Smooth muscle cell (in vitro differentiated cells): ENCODE data around the gene LPP. TPM values are rescaled to one million over a fixed set of nuclear protein-coding genes. Genes with fewer than 3 reads are reported as not detected.

ENCODE experiments used
- DNase-seq: peaks from one replicate; lab custom pipeline; 2025; ENCODE audit not compliant: unreplicated experiment; lab: John Stamatoyannopoulos, UW
- H2AFZ ChIP-seq: fragments of 200-600 bp; sonication (generic); 2 replicates; pipeline ENCODE4 v1.6.0; 2016; ENCODE audit warnings: antibody characterized with exemption, low read depth, mild to moderate bottlenecking
- H3F3A ChIP-seq: fragments of 200-600 bp; sonication (generic); 2 replicates; pipeline ENCODE4 v1.6.0; 2017; ENCODE audit warnings: antibody characterized with exemption, low read depth
- H3K27ac ChIP-seq: fragments of 200-600 bp; sonication (generic); 2 replicates; pipeline ENCODE4 v1.5.1; 2016; ENCODE audit warnings: low read depth, mild to moderate bottlenecking
- H3K27me3 ChIP-seq: fragments of 200-600 bp; sonication (generic); 2 replicates; pipeline ENCODE4 v1.6.1; 2016; ENCODE audit warnings: low read depth, mild to moderate bottlenecking
- H3K36me3 ChIP-seq: fragments of 200-600 bp; sonication (generic); 2 replicates; pipeline ENCODE4 v1.5.1; 2016; ENCODE audit warnings: low read depth
- H3K4me1 ChIP-seq: fragments of 200-600 bp; sonication (generic); 2 replicates; pipeline ENCODE4 v1.5.1; 2016; ENCODE audit warnings: low read depth
- H3K4me2 ChIP-seq: fragments of 200-600 bp; sonication (generic); 2 replicates; pipeline ENCODE4 v1.6.0; 2016; ENCODE audit warnings: mild to moderate bottlenecking
- H3K4me3 ChIP-seq: fragments of 200-600 bp; sonication (generic); 2 replicates; pipeline ENCODE4 v1.5.1; 2016; ENCODE audit warnings: mild to moderate bottlenecking
- H3K79me2 ChIP-seq: fragments of 200-600 bp; sonication (generic); 2 replicates; pipeline ENCODE4 v1.6.0; 2016; ENCODE audit warnings: low read depth, mild to moderate bottlenecking
- H3K9ac ChIP-seq: fragments of 200-600 bp; sonication (generic); 2 replicates; pipeline ENCODE4 v1.6.0; 2016; ENCODE audit warnings: low read depth
- H3K9me3 ChIP-seq: fragments of 200-600 bp; sonication (generic); replicated peaks from 2 replicates; pipeline ENCODE4 v1.5.1; 2016; ENCODE audit warnings: low read depth
- H4K20me1 ChIP-seq: fragments of 200-600 bp; sonication (generic); 2 replicates; pipeline ENCODE4 v1.6.0; 2016; ENCODE audit warnings: low read depth
- CTCF ChIP-seq: fragments of 200-600 bp; sonication (generic); IDR thresholded peaks from 2 replicates; pipeline ENCODE4 v1.5.1; 2017; ENCODE audit warnings: borderline replicate concordance, mild to moderate bottlenecking, antibody characterized with exemption; ENCODE audit not compliant: insufficient read depth, poor library complexity, severe bottlenecking
- WGBS: methylation state at CpG from one replicate; pipeline ENCODE4 v1.1.7; 2016; ENCODE audit warnings: low lambda C conversion rate; 5-methylcytosine and 5-hydroxymethylcytosine counted together
- polyA plus RNA-seq: library from polyadenylated mRNA; unstranded; fragments of >200 nt; fragmentation: Nextera tagmentation; extraction: Ambion mirVana; gene quantifications from 2 replicates; pipeline ENCODE4 v1.2.1, GENCODE V29; 2016
- total RNA-seq: library from RNA; depleted of rRNA; stranded (reverse); fragments of >200 nt; gene quantifications from 2 replicates; pipeline ENCODE4 v1.2.3, GENCODE V29; 2014

LPP gene
- total and polyA plus RNA-seq, 2 experiments from 2014 or later: 42.3 to 128 TPM

GRCh38 chr3:188369526-188369925 lies 215.6 kb downstream of the LPP start:
- H3K4me3 ChIP-seq: no peak overlapping the region
- H3K4me1 ChIP-seq: no peaks in the 10 kb centered on the region
- H2AFZ ChIP-seq: no peak overlapping the region
- no peak overlapping the region for H3K27ac ChIP-seq
- peaks cover 59% of the 10 kb centered on the region for H3K79me2 ChIP-seq
- H3K9me3 ChIP-seq: no peaks in the 10 kb centered on the region
- H3K27me3 ChIP-seq: no peaks in the 10 kb centered on the region
- H3F3A ChIP-seq: no peaks in the 10 kb centered on the region
- 93% methylated on average over 3 of the region's 3 CpGs for WGBS
- H4K20me1 ChIP-seq: peaks cover 59% of the 10 kb centered on the region
- no peak for DNase-seq
- no peak overlapping the region for H3K9ac ChIP-seq
- H3K4me2 ChIP-seq: no peak overlapping the region
- no peak for TF ChIP-seq CTCF
- H3K36me3 ChIP-seq: no peaks in the 10 kb centered on the region

GRCh38 chr3:188370081-188370830 lies 216.3 kb downstream of the LPP start:
- H4K20me1 ChIP-seq: peaks cover 55% of the 10 kb centered on the region
- H3K36me3 ChIP-seq: no peaks in the 10 kb centered on the region
- H3K4me2 ChIP-seq: no peak overlapping the region
- TF ChIP-seq CTCF: no peak
- H3K79me2 ChIP-seq: peaks cover 57% of the 10 kb centered on the region
- no peaks in the 10 kb centered on the region for H3K4me1 ChIP-seq
- no peak overlapping the region for H3K27ac ChIP-seq
- H3F3A ChIP-seq: no peaks in the 10 kb centered on the region
- H3K9ac ChIP-seq: no peak overlapping the region
- H3K9me3 ChIP-seq: no peaks in the 10 kb centered on the region
- no peak overlapping the region for H2AFZ ChIP-seq
- H3K4me3 ChIP-seq: no peak overlapping the region
- no peak for DNase-seq
- 91% methylated on average over 15 of the region's 15 CpGs for WGBS
- no peaks in the 10 kb centered on the region for H3K27me3 ChIP-seq

GRCh38 chr3:188378786-188379185 lies 224.8 kb downstream of the LPP start:
- Histone ChIP-seq H3F3A (no peaks in the 10 kb centered on the region), H2AFZ (no peak overlapping the region), H3K27me3 (no peaks in the 10 kb centered on the region), H3K9me3 (no peaks in the 10 kb centered on the region), H3K4me2 (no peak overlapping the region), H3K4me3 (no peak overlapping the region), H3K79me2 (peaks cover 57% of the 10 kb centered on the region), H3K36me3 (no peaks in the 10 kb centered on the region), H3K27ac (no peak overlapping the region), H3K9ac (no peak overlapping the region), H4K20me1 (peaks cover 34% of the 10 kb centered on the region), H3K4me1 (no peaks in the 10 kb centered on the region)
- TF ChIP-seq CTCF: no peak
- 98% methylated on average over 4 of the region's 4 CpGs for WGBS
- DNase-seq: no peak

- H3K79me2 ChIP-seq: peaks cover 58% of the 10 kb centered on the region
- no peak overlapping the region for H3K9ac ChIP-seq
- peaks cover 44% of the 10 kb centered on the region for H4K20me1 ChIP-seq
- H3K27me3 ChIP-seq: no peaks in the 10 kb centered on the region
- no peaks in the 10 kb centered on the region for H3K9me3 ChIP-seq
- 82% methylated on average over 2 of the region's 2 CpGs for WGBS
- no peak for DNase-seq
- H3K4me3 ChIP-seq: no peak overlapping the region
- H3F3A ChIP-seq: peaks cover under 1% of the 10 kb centered on the region
- TF ChIP-seq CTCF: no peak
- no peaks in the 10 kb centered on the region for H3K36me3 ChIP-seq
- H2AFZ ChIP-seq: no peak overlapping the region
- H3K27ac ChIP-seq: no peak overlapping the region
- no peak overlapping the region for H3K4me2 ChIP-seq
- no peaks in the 10 kb centered on the region for H3K4me1 ChIP-seq
Observed at GRCh38 chr3:188380252-188380651, 226.3 kb downstream of the LPP start.
